ENCODE data around the gene TCEANC2. TPM values are rescaled to one million over a fixed set of nuclear protein-coding genes. Genes with fewer than 3 reads are reported as not detected.

The TCEANC2 gene
- total RNA-seq, 1 experiment from 2014 or later, result 1.9 TPM

DNA sequence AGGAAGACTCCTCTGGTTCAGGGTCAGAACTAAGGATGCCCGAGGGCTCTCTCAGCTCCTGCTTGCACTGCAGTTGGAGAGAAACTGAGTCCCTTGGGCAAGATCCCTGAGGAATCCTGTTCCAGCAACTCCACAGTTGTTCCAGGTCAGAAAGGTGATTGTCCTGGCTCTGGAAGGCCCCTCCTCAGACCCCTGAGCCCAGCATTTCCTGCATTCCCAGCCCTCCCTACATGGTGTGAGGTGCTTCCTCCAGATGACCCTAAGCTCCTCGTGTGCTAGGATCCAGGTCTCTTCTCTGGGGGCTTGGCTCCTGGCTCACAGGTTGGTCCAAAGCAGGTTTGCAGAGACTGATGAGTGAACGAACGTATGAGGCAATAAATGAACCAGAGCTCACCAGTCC lies 46.9 kb upstream of the TCEANC2 start:
- Mint-ChIP-seq H3K9me3 (ENCODE audit: unreplicated experiment) (no peaks in the 10 kb centered on the region), H3K4me3 (ENCODE audit: unreplicated experiment) (no peak overlapping the region), H3K36me3 (ENCODE audit: insufficient read depth, unreplicated experiment) (peaks cover 5% of the 10 kb centered on the region), H3K27ac (ENCODE audit: unreplicated experiment) (no peak overlapping the region), H3K27me3 (ENCODE audit: insufficient read depth, unreplicated experiment) (no peaks in the 10 kb centered on the region), H3K4me1 (ENCODE audit: low read depth, unreplicated experiment) (no peaks in the 10 kb centered on the region)
- DNase-seq, result no peak
- ChIA-PET POLR2A (no interaction called here), CTCF (no interaction called here)
- Histone ChIP-seq H3K4me1 (no peaks in the 10 kb centered on the region), H3K9me3 (no peaks in the 10 kb centered on the region), H3K4me3 (ENCODE audit: low read depth, low read length) (no peak overlapping the region), H3K27me3 (replicated peaks; ENCODE audit: control insufficient read depth, insufficient read depth, low read length) (no peaks in the 10 kb centered on the region), H3K36me3 (ENCODE audit: control insufficient read depth, insufficient read depth, low read length) (no peaks in the 10 kb centered on the region)
- TF ChIP-seq, protein P1, sequence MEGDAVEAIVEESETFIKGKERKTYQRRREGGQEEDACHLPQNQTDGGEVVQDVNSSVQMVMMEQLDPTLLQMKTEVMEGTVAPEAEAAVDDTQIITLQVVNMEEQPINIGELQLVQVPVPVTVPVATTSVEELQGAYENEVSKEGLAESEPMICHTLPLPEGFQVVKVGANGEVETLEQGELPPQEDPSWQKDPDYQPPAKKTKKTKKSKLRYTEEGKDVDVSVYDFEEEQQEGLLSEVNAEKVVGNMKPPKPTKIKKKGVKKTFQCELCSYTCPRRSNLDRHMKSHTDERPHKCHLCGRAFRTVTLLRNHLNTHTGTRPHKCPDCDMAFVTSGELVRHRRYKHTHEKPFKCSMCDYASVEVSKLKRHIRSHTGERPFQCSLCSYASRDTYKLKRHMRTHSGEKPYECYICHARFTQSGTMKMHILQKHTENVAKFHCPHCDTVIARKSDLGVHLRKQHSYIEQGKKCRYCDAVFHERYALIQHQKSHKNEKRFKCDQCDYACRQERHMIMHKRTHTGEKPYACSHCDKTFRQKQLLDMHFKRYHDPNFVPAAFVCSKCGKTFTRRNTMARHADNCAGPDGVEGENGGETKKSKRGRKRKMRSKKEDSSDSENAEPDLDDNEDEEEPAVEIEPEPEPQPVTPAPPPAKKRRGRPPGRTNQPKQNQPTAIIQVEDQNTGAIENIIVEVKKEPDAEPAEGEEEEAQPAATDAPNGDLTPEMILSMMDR (IDR thresholded peaks at IDR 0.05; ENCODE audit: insufficient read depth in 1 of 2, low read depth in 1 of 2, low read length in 1 of 2, severe bottlenecking in 1 of 2, unreplicated experiment in 1 of 2), result no peak
- BruUV-seq (replicated peaks), result no TSS peak
- intact Hi-C loops (cut with micrococcal nuclease; ENCODE audit: unreplicated experiment), result no loop called here

DNA sequence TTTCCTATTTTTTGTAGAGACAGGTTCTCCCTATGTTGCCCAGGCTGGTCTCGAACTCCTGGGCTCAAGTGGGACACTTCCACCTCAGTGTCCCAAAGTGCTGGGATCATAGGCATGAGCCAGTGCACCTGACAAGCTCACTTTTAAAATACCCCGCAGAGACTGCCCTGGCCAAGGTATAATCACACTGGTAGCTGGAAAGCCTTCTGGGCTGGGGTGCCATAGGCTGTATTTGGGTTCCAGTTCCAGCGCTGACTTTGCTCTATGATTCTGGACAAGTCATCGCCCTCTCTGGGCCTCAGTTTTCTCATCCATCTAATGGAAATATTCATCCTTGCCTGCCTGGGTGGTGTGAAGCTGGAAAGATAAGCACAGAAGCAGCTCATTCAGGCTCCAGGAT lies 45.8 kb upstream of the TCEANC2 start:
- H3K4me3 ChIP-seq (ENCODE audit: low read depth, low read length), result no peak overlapping the region
- peaks cover 2% of the 10 kb centered on the region for H3K36me3 Mint-ChIP-seq (ENCODE audit: insufficient read depth, unreplicated experiment)
- no peaks in the 10 kb centered on the region for H3K9me3 Mint-ChIP-seq (ENCODE audit: unreplicated experiment)
- H3K4me1 Mint-ChIP-seq (ENCODE audit: low read depth, unreplicated experiment), result no peaks in the 10 kb centered on the region
- no peaks in the 10 kb centered on the region for H3K9me3 ChIP-seq
- CTCF ChIA-PET, result no interaction called here
- POLR2A ChIA-PET, result interaction anchor here (0.6 kb wide), 1 partner anchor 1381 kb away, joined by 7 read pairs; no protein-coding TSS in a partner anchor
- intact Hi-C loops (cut with micrococcal nuclease; ENCODE audit: unreplicated experiment), result no loop called here
- no peaks in the 10 kb centered on the region for H3K36me3 ChIP-seq (ENCODE audit: control insufficient read depth, insufficient read depth, low read length)
- H3K27me3 ChIP-seq (replicated peaks; ENCODE audit: control insufficient read depth, insufficient read depth, low read length), result no peaks in the 10 kb centered on the region
- H3K4me1 ChIP-seq, result no peaks in the 10 kb centered on the region
- TF ChIP-seq, protein P1 (IDR thresholded peaks at IDR 0.05; ENCODE audit: insufficient read depth in 1 of 2, low read depth in 1 of 2, low read length in 1 of 2, severe bottlenecking in 1 of 2, unreplicated experiment in 1 of 2), result no peak
- no peak overlapping the region for H3K4me3 Mint-ChIP-seq (ENCODE audit: unreplicated experiment)
- no TSS peak for BruUV-seq (replicated peaks)
- no peak for DNase-seq
- no peaks in the 10 kb centered on the region for H3K27me3 Mint-ChIP-seq (ENCODE audit: insufficient read depth, unreplicated experiment)
- H3K27ac Mint-ChIP-seq (ENCODE audit: unreplicated experiment), result no peak overlapping the region

- H3K4me3 Mint-ChIP-seq (ENCODE audit: unreplicated experiment), result no peak overlapping the region
Observed at GRCh38 chr1:54008876-54009275, 44.5 kb upstream of the TCEANC2 start.

More at GRCh38 chr1:54008876-54009275, 44.5 kb upstream of the TCEANC2 start:
- no TSS peak for BruUV-seq (replicated peaks)
- Mint-ChIP-seq H3K36me3 (ENCODE audit: insufficient read depth, unreplicated experiment) (no peaks in the 10 kb centered on the region), H3K4me1 (ENCODE audit: low read depth, unreplicated experiment) (peaks cover 8% of the 10 kb centered on the region), H3K27ac (ENCODE audit: unreplicated experiment) (no peak overlapping the region), H3K9me3 (ENCODE audit: unreplicated experiment) (no peaks in the 10 kb centered on the region), H3K27me3 (ENCODE audit: insufficient read depth, unreplicated experiment) (no peaks in the 10 kb centered on the region)
- CTCF ChIA-PET, result no interaction called here
- Histone ChIP-seq H3K4me1 (peaks cover 4% of the 10 kb centered on the region; the same call in 1 of the 2 replicates), H3K9me3 (no peaks in the 10 kb centered on the region), H3K27me3 (replicated peaks; ENCODE audit: control insufficient read depth, insufficient read depth, low read length) (no peaks in the 10 kb centered on the region), H3K36me3 (ENCODE audit: control insufficient read depth, insufficient read depth, low read length) (no peaks in the 10 kb centered on the region), H3K4me3 (ENCODE audit: low read depth, low read length) (no peak overlapping the region)
- POLR2A ChIA-PET, result no interaction called here
- no peak for DNase-seq
- TF ChIP-seq, protein P1 (IDR thresholded peaks at IDR 0.05; ENCODE audit: insufficient read depth in 1 of 2, low read depth in 1 of 2, low read length in 1 of 2, severe bottlenecking in 1 of 2, unreplicated experiment in 1 of 2), result no peak
- intact Hi-C loops (cut with micrococcal nuclease; ENCODE audit: unreplicated experiment), result no loop called here

Measured in Caco-2 (cell line).